ENCODE data around the gene ADGRA1.

The ADGRA1 gene

DNA sequence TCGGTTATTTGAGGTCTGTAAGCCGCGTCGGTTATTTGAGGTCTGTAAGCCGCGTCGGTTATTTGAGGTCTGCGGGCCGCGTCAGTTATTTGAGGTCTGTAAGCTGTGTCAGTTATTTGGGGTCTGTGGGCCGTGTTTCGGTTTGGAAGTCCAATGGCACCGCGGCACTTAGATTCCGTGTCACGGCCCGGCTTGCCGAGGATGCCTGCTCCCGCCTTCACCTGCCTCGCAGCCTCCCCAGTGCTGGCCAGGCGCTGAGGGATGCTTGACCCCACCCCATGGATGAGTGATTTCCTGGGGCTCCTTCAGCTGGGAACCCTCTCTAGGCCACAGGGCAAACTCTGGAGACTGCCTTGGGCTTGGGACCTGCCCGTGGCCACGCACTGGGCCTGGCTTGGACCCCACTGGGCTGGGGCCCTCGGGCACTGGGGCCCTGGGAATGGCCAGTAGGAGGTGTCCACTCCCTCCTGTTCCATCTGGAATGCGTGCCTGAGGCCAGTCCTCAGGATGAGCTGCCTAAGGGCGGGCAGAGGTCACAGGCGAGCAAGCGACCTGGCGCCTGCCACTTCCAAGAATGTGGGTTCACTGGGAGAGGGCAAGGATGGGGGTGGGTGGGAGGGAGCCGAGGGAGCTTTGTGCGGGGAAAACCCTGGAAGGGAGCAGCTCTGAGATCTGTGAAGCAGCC lies 25.6 kb downstream of the ADGRA1 start:
- no peak for DNase-seq (ENCODE audit: low spot score)

DNA sequence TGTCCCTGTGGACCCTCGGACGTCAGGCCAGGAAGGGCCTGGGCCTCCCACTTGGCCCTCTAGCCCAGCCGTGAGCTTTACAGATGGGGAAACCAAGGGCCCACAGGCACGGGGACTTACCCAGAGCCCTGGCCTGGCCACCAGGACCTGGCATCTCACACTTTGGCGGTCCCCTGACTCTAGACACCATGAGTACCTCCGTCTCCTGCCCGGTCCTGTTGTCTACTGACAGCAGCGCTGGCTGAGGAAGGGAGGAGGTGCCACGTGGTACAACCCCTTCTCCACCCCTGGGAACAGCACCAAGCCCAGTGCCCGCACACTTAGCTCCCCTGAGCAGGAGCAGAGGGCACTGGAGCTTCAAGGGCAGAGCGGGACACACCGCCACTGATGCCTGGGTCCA lies 26.1 kb downstream of the ADGRA1 start:
- DNase-seq (ENCODE audit: low spot score) = no peak

DNA sequence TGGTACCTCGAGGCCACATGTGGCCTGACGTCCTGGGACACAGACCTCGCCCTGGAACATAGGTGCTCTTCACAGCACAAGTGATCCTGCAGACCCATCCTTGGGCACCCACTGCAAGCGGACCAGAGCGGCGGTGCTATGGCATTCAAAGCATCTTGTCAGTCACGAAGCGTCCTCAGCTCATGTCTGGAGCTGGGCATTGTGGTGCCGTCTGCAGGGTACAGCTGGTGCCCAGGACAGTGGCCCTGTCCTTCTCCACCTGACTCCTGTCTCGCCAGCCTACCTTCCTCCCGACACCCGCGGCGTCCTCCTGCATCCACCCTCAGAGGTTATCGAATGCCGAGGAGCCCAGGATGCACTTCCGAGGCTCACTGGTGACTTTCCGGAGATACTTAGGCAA lies 26.5 kb downstream of the ADGRA1 start:
- DNase-seq (ENCODE audit: low spot score) = no peak

DNA sequence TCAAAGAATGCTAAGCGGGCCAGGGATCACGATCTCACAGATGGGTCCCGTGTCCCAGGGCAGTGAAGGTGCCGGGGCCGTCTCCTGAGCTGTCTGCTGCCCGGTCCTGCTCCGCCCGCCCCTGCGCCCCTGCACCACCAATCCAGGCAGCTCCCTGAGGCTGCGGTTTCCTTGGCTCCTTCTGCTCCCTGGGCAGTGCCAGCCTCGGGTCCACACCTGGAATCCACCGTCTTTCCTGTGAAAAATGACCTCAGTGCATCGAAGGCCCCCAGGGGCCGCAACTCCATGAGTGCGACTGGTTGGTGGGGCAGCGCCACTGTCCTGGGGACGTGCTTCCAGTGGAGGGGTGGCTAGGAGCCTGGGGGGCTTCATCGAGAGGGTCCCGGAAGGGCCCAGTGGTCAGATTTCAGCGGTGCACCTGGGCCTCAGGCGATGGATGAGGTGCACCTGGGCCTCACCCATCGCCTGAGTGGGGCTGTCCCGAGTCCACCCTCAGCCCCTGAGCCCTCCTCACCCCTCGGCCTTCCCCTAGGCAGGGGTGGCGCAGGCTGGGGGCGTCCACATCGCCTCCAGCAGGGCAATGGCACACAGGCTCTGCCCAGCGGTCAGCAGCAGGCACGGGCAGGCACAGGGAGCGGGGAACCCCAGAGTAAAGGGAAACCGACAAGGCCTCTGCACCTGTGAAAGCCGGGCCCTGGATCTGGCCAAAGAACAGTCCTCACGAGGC lies 27.2 kb downstream of the ADGRA1 start:
- DNase-seq (ENCODE audit: low spot score) = no peak

DNA sequence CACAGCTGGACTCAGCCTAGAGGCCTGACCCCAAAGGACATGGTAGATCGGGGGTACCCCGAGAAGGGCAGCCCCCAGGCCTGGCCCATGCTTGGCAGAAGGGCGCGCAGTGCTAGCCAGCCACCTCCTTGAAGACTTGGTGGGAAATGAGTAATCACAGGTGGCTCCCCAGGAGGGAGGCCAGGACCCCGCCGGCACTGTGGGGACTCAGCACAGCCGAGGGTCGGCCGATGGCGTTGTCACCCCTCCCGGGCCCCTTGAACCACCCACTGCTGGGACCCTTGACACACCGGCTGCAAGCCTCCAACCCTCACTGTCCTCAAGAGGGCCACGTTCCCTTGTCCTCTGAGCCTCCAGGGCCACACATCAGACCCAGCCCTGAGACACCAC lies 27.7 kb downstream of the ADGRA1 start:
- DNase-seq (ENCODE audit: low spot score) = no peak

DNA sequence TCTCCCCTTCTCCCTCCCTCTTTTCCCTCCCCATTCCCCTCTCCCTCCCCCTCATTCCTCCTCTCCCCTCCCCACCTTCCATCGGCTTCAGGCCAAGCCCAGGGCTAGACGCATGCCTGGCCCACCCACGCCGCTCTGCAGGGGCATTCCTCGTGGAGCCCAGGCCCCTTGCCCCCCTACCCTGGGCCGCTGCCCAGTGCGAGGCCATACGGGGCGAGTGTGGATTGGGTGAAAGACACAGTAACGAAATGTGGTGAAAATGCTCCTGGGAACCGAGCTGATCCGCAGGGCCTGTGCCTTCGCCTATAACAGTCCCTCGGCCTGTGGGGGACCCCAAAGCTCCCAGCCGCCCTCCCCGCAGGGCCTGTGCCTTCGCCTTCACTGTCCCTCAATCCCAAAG lies 28.3 kb downstream of the ADGRA1 start:
- no peak for DNase-seq (ENCODE audit: low spot score)

DNA sequence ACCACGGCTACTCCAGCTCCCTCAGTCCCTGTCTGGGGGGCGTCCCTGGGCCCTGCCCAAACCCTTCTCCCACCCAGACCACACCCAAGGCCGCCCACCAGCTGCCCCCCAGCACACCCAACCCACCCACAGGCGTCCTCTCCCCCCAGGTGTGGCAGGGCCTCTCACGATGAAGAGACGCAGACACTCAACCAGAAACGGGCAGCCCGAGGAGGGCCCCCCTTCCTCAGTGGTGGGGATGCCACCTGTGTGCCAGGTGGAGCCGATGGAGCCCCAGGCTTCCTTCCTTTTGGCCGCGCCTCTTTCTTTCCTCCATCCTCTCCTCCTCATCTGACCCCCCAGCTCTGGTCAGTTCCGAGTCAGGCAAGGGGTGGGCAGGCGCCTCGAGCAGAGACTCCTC lies 28.7 kb downstream of the ADGRA1 start:
- DNase-seq (ENCODE audit: low spot score) = no peak

DNA sequence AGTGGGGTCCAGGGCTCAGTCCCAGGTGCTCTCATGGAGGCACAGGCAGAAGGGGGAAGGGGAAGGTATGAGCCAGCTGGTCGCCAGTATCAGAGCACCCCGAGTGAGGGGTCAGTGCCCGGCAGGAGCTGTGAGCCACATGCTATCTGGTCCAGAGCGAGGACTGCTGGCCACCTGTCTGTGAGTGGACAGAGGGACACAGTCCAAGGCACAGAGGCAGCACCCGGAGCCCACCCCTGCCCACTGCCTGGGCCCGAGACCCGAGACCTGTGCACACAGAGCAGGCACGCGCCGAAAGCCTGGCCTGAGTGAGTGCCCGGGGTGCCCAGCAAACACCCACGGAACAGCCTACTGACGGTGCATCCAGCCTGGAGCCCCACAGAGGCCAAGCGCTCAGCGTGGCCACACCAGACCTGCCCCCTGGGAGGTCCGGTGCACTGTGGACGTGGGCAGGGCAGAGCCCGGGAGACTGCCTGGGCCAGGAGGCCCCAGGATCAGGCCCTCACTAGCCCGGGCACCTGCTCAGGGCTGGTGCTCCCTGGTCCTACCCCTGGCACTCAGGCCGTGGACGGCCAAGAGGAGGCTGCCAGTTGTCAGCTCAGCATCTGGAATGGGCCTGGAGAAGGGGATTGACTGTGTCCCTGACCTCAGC lies 29.4 kb downstream of the ADGRA1 start:
- no peak for DNase-seq (ENCODE audit: low spot score)

DNA sequence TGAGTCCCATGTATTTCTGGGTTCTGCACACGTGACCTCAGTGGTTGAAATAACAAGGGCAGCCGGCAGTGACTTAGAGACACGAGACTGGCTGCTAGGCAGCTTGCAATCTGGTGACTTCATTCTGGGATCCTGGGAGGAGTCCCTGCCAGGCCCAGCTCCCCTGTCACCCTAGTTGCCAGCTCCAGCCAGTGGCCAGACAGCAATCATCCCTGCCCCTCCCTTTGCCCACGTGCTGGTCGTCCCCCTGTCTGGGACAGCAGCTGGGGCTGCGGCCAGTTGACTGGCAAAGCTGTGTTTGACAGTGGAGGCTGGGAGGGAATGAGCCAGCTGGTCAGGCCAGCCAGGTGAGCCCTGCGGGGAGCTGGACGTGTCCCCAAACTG lies 30.0 kb downstream of the ADGRA1 start:
- no peak for DNase-seq (ENCODE audit: low spot score)

DNA sequence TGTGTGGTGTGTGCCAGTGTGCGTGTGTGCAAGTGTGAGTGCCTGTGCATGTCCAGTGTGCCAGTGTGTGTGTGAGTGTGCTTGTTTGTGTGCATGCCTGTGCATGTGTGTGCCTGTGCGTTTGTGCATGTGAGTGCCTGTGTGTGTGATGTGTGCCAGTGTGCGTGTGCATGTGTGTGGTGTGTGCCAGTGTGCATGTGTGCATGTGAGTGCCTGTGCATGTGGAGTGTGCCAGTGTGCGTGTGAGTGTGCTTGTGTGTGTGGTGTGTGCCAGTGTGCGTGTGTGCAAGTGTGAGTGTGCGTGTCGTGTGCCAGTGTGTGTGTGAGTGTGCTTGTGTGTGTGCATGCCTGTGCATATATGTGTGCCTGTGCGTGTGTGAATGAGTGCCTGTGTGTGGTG lies 33.8 kb downstream of the ADGRA1 start:
- no peak for DNase-seq (ENCODE audit: low spot score)

DNA sequence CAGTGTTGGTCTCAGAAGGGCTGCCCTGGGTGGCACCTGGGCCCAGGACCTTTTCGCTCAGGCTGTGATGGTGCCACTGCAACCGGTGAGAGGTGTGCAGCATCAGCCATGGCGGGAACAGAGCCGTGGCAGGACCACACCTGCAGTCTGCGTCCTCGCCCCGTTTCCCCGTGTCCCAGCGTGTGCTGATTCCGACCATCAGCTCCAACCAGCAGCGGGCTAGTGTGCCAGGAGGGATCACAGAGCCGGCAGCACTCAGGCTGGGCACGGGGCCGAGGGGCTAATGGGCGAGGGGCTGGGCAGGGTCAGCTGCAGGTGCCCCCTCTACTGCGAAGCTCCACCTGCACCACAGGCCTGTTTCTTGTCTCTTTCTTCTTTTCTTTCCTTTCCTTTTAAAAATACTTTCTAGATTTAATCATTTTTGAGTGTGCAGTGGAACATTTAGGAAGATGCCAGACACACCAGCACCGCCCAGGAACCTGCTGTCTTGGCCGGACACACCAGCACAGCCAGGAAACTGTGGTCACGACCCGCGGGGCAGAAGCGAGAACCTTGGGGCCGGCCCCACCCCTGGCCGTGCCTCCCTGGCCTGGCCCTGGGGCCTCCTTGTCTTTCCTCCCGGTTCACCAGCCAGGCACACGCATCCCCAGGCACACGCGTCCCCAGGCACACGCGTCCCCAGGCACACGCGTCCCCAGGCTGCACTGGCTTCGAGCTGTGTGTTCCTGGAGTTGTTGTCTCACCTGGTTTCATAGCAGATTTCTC lies 34.6 kb downstream of the ADGRA1 start:
- DNase-seq (ENCODE audit: low spot score) = no peak

DNA sequence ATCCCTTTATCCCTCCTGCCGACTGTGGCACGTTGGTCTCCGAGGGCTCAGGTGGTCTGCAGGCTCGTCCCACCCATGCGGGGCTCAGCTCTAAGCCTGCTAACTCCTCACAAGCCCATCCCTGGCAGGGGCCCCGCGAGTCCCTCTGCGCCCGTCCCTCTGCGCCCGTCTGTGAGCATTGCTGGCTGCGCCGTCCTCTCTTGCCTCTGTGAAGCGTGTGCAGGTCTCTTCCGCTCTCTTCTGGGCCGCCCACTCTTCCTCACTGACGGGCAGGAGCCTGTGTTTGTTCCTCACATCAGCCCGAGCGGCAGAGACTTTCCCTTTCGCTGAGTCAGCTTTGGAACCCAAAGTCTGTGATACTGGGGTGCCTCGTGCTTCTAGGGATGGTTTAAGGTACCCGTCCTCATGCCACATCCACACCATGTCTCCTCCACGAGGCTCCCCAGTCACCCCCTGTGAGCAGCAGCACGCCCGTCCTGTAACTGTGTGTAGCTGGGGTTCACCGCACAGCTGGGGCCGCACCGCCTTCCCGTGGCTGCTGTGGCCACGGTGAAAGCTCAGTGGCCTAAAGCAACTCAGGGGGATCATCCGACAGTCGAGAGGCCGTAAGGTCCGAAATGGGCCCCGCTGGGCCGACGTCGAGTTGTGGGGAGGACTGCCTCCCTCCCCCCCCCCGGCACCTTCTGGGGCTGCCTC lies 35.5 kb downstream of the ADGRA1 start:
- DNase-seq (ENCODE audit: low spot score) = no peak

DNA sequence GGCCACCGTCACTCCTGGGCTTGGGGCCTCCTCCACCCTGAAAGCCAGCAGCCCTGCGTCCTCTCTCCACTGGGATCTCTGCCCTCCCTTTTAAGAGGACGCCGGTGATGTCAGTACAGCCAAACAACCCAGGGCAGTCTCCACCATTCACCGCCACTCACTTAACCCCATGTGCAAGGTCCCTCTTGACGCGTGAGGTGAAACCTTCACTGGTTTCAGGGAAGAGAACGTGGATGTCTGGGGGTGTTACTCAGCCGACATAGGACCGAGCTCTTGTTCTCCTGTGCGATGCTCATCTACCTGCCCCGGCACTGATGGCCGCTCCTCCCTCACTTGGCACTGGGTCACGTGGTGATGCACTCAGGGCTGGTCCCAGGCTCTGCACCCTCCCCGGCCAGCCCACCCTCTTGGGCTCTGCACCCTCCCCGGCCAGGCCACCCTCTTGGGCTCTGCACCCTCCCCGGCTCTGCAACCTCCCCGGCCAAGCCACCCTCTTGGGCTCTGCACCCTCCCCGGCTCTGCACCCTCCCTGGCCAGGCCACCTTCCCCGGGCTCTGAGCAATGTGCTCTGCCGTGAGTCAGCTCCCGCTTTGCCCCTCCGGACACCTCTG lies 36.1 kb downstream of the ADGRA1 start:
- DNase-seq (ENCODE audit: low spot score) = no peak

DNA sequence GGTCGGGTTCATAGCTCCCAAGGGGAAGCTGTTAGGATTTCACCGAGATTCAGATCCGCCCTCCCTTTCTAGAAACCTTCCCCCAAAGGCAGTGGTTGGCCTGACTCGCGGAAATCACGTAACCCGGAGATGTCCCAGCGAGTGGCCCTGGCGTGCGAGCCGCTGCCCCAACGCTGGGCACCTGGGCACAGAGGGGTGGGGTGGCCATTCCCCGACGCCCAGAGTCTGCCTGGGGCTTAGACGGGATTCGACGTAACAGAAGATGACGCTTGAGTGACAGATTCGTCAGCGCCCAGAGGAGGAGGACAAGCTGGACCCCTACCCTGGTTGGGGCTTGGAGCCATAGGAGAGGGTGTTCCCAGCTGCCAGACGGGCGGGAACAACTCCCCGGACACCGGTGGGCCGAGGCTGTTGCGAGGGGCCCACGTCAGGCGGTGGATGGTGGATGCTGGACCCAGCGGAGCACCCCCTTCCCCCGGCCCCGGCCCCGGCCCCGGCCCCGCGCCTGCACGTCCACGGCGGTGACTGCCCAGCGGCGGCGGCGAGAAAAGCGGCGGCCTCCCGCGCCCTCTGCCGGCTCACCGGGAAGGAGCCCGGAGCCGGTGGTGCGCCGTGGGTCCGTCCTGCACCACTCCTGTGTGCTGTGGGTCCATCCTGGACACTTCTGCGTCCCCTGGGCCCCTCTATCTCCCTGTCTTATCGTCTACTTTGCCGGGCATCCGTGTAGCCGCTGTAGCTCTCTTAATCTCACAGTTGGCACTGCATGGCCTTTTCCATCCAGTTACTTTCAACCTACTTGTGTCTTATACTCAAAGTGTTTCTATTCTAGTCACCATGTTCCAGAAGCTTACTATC lies 36.9 kb downstream of the ADGRA1 start:
- DNase-seq (ENCODE audit: low spot score) = peak; percentile 79

DNA sequence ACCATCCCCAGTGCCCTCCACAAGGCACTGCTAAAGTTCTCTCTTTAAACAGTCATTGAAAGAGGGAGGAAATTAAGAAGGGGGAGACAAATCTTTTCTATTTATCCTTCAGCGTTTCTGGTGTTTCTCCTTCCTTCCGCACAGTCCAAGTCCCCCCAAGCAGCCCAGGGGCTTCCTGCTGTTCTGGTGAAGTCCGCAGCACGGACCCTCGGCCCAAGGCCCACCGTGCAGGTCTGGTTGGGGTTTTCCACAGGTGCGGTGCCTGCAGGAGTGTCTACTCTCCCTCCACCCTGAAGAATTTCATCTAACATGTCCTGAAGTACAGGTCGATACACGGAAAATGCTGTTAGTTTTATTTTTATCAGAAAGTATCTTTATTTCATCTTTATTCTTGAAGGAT lies 38.2 kb downstream of the ADGRA1 start:
- DNase-seq (ENCODE audit: low spot score) = no peak

DNA sequence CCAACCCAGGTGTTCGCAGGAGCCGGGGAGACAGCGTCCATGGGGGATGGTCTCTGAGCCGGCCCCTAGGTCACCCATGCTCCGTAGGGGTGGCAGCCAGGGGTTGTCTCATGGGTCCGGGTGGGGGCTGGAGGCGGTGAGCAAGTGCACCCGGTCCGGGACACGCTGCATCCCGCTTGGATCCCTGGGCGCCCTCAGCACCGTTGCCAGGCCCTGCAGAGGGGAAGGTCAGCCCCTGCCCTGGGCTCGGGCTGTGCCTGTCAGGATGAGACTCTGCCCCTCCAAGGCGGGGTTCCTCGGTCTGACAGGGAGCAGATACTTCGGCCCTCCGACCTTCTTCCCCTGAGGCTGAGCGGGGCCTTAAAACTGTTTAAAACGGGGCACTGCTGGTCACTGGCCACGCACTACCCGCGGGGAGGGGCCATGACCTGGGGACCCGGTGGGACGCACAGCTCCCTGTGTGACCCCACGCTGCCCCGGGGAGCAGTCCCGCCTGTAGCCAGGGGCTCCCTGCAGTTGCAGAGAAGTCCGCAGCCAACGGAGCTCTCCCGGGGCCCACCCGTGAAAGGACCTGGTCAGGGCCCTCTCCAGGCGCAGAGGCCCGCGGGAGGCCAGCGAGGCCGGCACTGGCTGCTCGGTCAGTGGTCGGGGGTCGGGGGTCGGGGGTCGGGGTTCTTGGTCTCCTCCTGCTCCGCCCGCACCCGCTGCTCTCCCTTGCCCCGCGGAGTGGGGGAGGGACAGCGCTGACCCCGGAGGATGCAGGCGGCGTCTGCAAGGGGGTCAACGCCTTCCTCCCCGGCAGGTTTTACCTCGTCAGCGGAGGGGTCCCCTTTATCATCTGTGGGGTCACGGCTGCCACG lies 38.9 kb downstream of the ADGRA1 start:
- no peak for DNase-seq (ENCODE audit: low spot score)

DNA sequence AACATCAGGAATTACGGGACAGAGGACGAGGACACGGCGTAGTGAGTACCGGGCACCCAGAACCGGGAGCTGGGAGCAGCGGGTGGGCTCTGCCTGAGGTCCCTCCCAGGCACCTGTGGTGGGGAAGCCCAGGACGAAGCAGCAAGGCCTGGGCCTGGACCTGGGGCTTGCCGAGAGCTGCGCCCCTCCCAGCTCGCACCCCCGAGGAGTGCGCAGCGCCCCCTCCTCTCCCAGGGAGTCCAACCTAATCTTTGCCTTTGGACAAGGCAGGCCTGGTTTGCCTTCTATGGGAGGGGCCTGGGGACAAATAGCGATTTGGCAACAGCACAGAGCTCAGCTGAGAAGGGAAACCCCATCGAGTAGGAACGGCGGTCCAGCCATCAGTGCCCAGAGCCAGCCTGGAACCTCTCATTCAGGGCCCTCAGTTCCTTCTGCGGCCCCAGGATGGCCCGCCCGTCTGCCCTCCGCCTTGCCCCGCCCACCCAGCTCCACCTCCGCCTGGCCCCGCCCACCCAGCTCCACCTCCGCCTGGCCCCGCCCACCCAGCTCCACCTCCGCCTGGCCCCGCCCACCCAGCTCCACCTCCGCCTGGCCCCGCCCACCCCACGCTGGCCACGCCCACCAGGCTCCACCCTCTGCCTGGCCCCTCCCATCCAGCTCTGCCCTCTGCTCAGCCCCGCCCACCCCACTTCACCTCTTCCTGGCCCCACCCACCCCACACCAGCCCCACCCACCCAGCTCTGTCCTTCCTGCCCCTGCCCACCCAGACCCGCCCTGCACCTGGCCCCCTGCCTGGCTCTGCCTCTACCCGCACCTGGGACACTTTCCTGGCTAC lies 39.8 kb downstream of the ADGRA1 start:
- no peak for DNase-seq (ENCODE audit: low spot score)

DNA sequence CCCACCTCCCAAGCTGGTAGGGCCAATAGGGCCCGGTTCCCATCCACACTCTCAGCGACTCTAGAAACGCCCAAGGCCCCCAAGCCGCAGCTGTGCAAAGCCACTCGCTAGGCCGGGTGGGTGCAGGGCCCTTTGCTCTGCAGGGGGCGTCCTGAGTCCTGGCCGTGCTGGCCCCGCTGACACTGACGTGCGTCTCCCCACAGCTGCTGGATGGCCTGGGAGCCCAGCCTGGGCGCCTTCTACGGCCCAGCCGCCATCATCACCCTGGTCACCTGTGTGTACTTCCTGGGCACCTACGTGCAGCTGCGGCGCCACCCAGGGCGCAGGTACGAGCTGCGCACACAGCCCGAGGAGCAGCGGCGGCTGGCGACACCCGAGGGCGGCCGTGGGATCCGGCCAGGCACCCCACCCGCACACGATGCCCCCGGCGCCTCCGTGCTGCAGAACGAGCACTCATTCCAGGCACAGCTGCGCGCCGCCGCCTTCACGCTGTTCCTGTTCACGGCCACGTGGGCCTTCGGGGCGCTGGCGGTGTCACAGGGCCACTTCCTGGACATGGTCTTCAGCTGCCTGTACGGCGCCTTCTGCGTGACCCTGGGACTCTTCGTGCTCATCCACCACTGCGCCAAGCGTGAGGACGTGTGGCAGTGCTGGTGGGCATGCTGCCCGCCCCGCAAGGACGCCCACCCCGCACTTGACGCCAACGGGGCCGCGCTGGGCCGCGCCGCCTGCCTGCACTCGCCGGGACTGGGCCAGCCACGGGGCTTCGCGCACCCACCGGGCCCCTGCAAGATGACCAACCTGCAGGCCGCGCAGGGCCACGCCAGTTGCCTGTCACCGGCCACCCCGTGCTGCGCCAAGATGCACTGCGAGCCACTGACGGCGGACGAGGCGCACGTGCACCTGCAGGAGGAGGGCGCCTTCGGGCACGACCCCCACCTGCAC lies 40.7 kb downstream of the ADGRA1 start:
- DNase-seq (ENCODE audit: low spot score) = no peak
